ENCODE results near the gene QSOX2.

- TF ChIP-seq, protein P1, sequence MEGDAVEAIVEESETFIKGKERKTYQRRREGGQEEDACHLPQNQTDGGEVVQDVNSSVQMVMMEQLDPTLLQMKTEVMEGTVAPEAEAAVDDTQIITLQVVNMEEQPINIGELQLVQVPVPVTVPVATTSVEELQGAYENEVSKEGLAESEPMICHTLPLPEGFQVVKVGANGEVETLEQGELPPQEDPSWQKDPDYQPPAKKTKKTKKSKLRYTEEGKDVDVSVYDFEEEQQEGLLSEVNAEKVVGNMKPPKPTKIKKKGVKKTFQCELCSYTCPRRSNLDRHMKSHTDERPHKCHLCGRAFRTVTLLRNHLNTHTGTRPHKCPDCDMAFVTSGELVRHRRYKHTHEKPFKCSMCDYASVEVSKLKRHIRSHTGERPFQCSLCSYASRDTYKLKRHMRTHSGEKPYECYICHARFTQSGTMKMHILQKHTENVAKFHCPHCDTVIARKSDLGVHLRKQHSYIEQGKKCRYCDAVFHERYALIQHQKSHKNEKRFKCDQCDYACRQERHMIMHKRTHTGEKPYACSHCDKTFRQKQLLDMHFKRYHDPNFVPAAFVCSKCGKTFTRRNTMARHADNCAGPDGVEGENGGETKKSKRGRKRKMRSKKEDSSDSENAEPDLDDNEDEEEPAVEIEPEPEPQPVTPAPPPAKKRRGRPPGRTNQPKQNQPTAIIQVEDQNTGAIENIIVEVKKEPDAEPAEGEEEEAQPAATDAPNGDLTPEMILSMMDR (IDR thresholded peaks at IDR 0.05) = no peak
- TF ChIP-seq POLR2A (IDR thresholded peaks at IDR 0.05) = no peak
- TF ChIP-seq EP300 (IDR thresholded peaks at IDR 0.05) = no peak
Observed at GRCh38 chr9:136204838-136205706, 40.5 kb downstream of the QSOX2 start, which contains the start of gene LHX3.

All from stomach (tissue), 4 donors.